Fibroblast of skin of back (primary cell): Measurements from ENCODE around the gene GALK1.
A peak's percentile ranks its signal among the peaks of the same experiment; 100 is the strongest.
"Not testable (repeated sequence)": the region's sequence is repeated elsewhere in the genome, so short reads cannot be mapped to it uniquely, and the experiment has no call there.

Experiments used
- DNase-seq: peaks from one replicate; pipeline ENCODE4 v3.0.0-alpha.2; 2013

GALK1 gene

GRCh38 chr17:75783803-75784472 lies 18.9 kb upstream of the GALK1 start:
- DNase-seq: no peak

- DNase-seq: peak; percentile 68
Measured at GRCh38 chr17:75783069-75783783, 18.2 kb upstream of the GALK1 start.

GRCh38 chr17:75779987-75780889 lies 15.2 kb upstream of the GALK1 start:
- no peak for DNase-seq

DNA sequence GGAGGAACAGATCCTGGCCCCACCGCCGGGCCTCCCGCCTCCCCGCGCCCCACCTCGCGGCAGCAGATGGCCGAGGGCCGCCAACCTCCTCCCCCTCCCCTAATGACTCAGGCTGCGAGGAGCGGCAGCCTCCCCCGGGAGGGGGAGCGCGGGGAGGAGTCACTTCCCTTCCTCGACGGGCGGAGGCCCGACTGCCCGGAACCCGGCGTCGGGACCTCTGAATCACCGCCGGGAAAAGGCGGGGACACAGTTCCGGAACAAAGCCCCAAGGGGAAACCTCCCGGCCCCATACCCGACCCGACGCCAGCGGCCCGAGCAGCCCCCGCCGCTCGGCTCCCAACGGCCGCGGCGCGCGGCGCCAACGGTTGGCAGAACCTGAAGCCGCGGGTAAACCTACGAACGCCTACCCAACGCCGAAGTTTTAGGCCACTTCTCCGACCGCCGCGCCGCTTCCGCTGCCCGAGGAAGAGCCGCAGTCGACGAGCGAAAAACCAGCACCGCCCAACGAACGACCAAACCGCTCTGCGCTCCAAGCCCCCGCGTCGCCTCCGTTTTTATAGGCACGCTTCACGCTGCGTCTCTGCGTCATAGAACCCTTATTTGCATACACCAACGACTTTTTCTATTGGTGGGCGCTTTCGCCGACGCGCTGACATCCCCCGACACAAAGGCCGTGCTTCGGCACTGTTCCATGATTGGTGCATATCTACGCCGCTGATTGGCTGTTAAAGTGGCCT lies 14.4 kb upstream of the GALK1 start:
- DNase-seq: peak; percentile 100

- DNase-seq: no peak
Measured at GRCh38 chr17:75778861-75779249, 13.9 kb upstream of the GALK1 start.

DNA sequence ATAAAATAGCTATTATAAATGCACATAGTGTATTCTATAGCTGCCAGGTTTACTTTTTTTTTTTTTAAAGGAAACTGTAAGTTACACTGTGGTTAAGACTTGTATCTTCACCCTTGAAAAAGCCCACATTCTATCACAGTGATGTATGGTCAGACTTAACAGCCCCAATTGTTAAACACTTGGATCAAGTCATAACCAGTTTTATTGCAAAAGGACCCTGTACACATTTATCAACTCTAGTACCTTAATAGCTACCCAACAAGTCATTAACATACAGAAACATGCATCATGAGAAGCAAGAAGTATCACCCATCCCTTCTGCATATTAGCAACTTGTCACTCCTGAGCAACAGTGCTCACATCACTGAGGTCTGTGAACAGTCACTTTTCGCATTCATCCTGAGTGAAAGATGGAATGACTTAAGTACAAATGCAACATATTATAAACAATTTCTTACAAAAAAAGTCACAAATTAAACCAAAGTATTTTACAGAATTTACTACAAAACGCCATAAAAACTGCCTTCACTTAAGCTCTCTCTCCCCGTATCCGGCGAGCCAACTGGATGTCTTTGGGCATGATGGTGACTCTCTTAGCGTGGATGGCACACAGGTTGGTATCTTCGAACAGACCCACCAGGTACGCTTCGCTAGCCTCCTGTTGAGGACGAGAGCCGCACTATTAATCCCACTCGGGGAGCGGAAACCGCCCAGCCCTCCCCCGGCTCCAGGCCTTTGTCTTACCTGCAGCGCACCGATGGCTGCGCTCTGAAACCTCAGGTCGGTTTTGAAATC lies 13.3 kb upstream of the GALK1 start:
- not testable (repeated sequence) for DNase-seq

DNA sequence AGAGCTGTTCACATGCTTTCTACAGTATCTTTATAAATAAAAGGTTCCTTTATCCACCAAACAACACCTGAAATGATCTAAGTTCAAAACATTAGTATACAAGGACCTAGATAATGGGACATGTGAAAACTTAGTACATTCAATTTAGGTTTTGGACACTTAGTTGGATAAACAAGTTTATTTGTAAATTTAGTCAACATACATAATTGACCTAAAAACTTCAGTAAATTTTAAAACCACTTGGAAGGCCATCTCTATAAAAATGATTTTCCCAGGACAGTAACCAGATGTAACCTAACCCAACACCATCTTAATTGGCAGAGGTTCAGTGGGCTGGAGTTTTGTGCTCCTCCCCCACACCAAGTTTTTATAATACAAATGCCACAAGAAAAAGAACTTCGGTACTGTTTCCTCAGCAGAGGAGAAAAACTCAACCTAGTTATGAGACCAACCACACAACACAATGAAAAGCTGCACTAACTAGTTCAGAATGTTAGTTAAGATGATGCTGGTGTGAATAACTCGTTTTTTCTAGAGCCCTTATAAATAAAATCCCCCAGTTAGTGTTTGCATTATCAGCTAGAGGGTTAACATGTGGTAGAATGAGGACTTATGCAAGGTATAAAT lies 12.4 kb upstream of the GALK1 start:
- DNase-seq: no peak

GRCh38 chr17:75776386-75777295 lies 11.6 kb upstream of the GALK1 start:
- no peak for DNase-seq

DNA sequence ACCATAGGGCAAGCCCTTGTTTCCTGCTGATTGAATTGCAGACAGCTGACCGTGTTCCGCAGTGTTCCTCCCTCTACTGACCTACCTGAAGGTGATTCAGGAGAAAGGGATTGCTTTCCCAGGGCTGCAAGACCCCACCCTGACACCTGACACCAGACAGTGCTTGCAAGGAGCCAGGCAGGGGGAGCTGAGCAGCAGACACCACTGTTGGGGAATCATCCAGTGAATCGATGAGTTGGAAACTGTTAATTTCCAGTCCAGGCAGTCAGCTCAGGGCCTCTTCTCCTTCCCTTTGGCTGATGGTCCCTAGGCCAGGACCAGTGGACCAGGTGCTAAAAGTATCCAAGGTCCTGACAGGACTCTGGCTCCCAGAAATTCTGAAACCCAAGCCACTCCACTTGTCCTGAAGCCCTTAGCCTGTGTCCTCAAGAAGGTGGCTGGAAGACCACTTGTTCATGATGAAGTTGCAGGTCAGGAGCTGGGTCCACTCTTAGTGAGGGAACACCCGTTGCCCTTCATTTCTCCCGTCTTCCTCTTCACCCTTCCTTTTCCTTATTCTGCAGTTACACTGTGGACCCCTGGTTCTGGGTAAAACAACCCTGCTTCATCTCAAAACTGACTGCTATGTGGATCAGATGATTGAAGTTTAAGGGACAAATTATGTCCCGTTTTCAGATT lies 10.1 kb upstream of the GALK1 start:
- no peak for DNase-seq

DNA sequence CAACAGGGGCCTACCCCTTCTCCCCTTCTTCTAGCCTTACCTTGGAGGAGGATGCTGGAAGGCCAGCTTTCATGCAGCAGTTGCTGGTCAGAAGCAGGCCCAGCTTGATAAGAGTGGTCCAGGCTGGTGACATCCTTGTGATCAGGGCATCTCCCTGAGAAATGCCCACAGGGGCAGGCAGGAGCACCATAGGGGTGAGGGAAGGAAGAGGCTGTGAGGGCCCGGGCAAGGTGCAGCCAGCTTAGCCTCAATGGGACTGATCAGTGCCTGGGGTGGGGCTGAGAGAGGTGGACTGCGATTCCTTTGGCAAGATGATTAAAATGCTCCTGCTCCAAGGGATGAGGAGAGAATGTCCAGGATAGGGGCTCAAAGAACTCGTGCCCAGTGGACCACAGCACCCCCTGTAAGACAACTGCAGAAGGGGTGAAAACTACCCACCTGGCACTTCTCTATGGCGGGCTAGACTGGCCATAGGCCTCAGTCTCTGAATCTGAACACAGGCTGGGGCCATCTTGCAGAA lies 9.5 kb upstream of the GALK1 start:
- no peak for DNase-seq

DNA sequence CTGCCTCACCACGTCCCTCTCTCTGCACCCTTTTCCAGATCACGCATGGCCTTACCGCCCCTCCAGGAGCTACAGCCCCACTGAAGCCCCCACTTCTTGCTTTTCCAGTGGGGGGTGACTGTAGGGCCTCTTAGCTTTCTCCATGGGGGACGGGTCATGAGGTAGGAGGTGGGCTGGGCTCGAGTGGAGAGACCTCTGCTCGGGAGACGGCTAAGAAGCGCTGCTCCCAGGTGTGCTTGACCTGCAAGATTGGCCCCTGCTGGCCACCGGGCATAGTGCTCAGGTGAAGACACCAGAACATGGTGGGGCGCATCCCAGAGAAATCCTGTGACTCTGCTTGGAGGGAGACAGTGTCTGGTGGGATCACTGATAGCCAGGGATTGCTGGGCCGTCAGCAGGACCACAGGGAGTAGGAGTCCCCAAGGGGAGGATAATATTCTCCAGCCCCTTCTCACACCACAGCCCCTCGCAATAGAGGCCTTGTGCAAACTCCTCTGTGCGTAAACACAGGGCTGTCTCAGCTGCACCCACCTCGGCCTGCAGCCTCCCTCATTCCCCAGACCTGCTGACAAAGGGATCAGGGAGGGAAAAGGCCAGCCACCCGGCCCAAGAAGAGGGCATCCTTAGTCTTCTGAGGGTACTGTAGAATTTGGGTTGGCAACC lies 8.9 kb upstream of the GALK1 start:
- no peak for DNase-seq

- no peak for DNase-seq
Measured at GRCh38 chr17:75773121-75773807, 8.3 kb upstream of the GALK1 start.

- no peak for DNase-seq
Measured at GRCh38 chr17:75771334-75772281, 6.6 kb upstream of the GALK1 start.

DNA sequence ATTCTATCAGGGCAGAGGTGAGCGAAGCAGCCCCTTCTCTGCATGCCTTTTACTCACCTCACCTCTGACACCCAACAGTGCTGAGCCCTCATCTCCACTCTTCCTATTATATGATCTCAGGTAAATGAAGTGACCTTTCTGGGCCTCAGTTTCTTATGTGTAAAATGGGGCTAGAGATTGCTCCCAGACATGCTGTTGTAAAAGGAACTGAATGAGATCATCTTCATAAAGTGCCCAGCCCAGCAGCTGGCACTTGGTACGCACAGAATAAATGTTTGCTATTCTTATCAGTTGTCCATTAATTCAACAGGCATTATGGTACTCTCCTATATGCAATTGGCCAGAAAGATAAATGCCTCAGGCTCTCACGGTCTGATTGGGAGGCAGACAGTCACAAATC lies 4.5 kb upstream of the GALK1 start:
- DNase-seq: no peak

DNA sequence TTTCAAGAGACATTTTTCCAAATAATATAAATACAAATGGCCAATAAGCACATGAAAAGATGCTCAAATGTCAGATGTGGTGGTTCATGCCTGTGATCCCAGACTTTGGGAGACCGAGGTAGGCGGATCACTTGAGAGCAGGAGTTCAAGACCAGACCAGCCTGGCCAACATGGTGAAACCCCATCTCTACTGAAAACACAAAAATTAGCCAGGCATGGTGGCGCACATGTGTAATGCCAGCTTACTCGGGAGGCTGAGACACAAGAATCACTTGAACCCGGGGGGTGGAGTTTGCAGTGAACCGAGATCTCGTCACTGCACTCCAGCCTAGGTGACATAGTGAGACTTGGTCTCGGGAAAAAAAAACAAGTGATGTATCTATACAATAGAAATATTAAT lies 2.9 kb upstream of the GALK1 start:
- no peak for DNase-seq

GRCh38 chr17:75765981-75766380 lies 989 bp upstream of the GALK1 start:
- no peak for DNase-seq

GRCh38 chr17:75764417-75764710 lies 628 bp downstream of the GALK1 start:
- DNase-seq: no peak
